DND-41 (cell line): ENCODE measurements around the gene DDX1.

Source experiments
- ATAC-seq: fragments of 200-7000 bp; cut with Tn5 transposase; 3 replicates; pipeline ENCODE4 v1.9.1; 2021; ENCODE audit warnings: low read depth; ENCODE audit not compliant: insufficient read depth
- DNase-seq: peaks from one replicate; pipeline ENCODE4 v3.0.0-alpha.2; 2020
- H2AFZ ChIP-seq: 2 replicates; pipeline ENCODE4 v1.6.0; 2012; ENCODE audit warnings: low read depth, low read length
- H3K27ac ChIP-seq: 2 replicates; pipeline ENCODE4 v1.5.1; 2012; ENCODE audit warnings: low read length, inconsistent platforms
- H3K27me3 ChIP-seq: fragments of 200-600 bp; sonication (generic); 2 replicates; pipeline ENCODE4 v1.6.0; 2012; ENCODE audit warnings: low read length, mild to moderate bottlenecking, inconsistent platforms; ENCODE audit not compliant: insufficient read depth, poor library complexity
- H3K36me3 ChIP-seq: 2 replicates; pipeline ENCODE4 v1.5.1; 2012; ENCODE audit warnings: low read length, inconsistent platforms; ENCODE audit not compliant: insufficient read depth
- H3K4me1 ChIP-seq: 2 replicates; pipeline ENCODE4 v1.5.1; 2012; ENCODE audit warnings: mild to moderate bottlenecking, low read length; ENCODE audit not compliant: insufficient read depth
- H3K4me2 ChIP-seq: 2 replicates; pipeline ENCODE4 v1.6.0; 2012; ENCODE audit warnings: mild to moderate bottlenecking, moderate library complexity, low read length, inconsistent platforms; ENCODE audit not compliant: insufficient read depth
- H3K4me3 ChIP-seq, 2 experiments: fragments of 200-600 bp in 1 of 2; shearing (Covaris generic) in 1 of 2; 2 replicates each; pipeline ENCODE4 v1.5.1; 2012 to 2016; ENCODE audit warnings: inconsistent platforms in 2 of 2, low read length in 2 of 2, mild to moderate bottlenecking in 2 of 2, low read depth in 1 of 2, moderate library complexity in 1 of 2
- H3K79me2 ChIP-seq: 2 replicates; pipeline ENCODE4 v1.6.0; 2012; ENCODE audit warnings: low read length, inconsistent platforms; ENCODE audit not compliant: insufficient read depth
- H3K9ac ChIP-seq: 2 replicates; pipeline ENCODE4 v1.6.0; 2012; ENCODE audit warnings: low read depth, mild to moderate bottlenecking, inconsistent platforms, low read length, moderate library complexity
- H3K9me3 ChIP-seq: 2 replicates; pipeline ENCODE4 v1.5.1; 2012; ENCODE audit warnings: low read length, moderate library complexity, mild to moderate bottlenecking, inconsistent platforms; ENCODE audit not compliant: insufficient read depth, severe bottlenecking
- H4K20me1 ChIP-seq: 2 replicates; pipeline ENCODE4 v1.6.0; 2012; ENCODE audit warnings: low read length; ENCODE audit not compliant: insufficient read depth
- CTCF ChIP-seq: IDR thresholded peaks from 2 replicates; pipeline ENCODE4 v1.5.1; 2012; ENCODE audit warnings: borderline replicate concordance, low read length, moderate library complexity, mild to moderate bottlenecking; ENCODE audit not compliant: poor library complexity, severe bottlenecking; ENCODE audit errors: extremely low read depth
- EZH2 ChIP-seq: IDR thresholded peaks from 3 replicates; pipeline ENCODE4 v1.6.1; 2012; ENCODE audit warnings: borderline replicate concordance, low read depth, mild to moderate bottlenecking, moderate library complexity, low read length, inconsistent platforms; ENCODE audit not compliant: severe bottlenecking

The DDX1 gene

GRCh38 chr2:15654727-15655073, 63.0 kb downstream of the DDX1 start:
- ATAC-seq (no peak), DNase-seq (no peak)
- TF ChIP-seq EZH2, result no peak
- TF ChIP-seq CTCF, result no peak
- Histone ChIP-seq H3K27ac (no peak overlapping the region), H2AFZ (no peak overlapping the region), H3K4me3 (no peak overlapping the region), H3K9me3 (no peaks in the 10 kb centered on the region), H3K4me2 (no peak overlapping the region), H4K20me1 (no peaks in the 10 kb centered on the region; the same call in 1 of the 2 replicates), H3K79me2 (no peaks in the 10 kb centered on the region), H3K4me1 (no peaks in the 10 kb centered on the region), H3K27me3 (no peaks in the 10 kb centered on the region), H3K36me3 (no peaks in the 10 kb centered on the region), H3K9ac (no peak overlapping the region)

- no peaks in the 10 kb centered on the region for H3K4me1 ChIP-seq
- H2AFZ ChIP-seq, result no peak overlapping the region
- DNase-seq (no peak), ATAC-seq (no peak)
- H3K4me3 ChIP-seq, result no peak overlapping the region
- no peaks in the 10 kb centered on the region for H3K27me3 ChIP-seq
- no peaks in the 10 kb centered on the region for H3K9me3 ChIP-seq
- no peaks in the 10 kb centered on the region for H3K79me2 ChIP-seq
- H3K4me2 ChIP-seq, result no peak overlapping the region
- no peaks in the 10 kb centered on the region; the same call in 1 of the 2 replicates for H4K20me1 ChIP-seq
- H3K9ac ChIP-seq, result no peak overlapping the region
- H3K36me3 ChIP-seq, result no peaks in the 10 kb centered on the region
- H3K27ac ChIP-seq, result no peak overlapping the region
- TF ChIP-seq EZH2, result no peak
- TF ChIP-seq CTCF, result no peak
These were observed 63.6 kb downstream of the DDX1 start for GRCh38 chr2:15655123-15655887.

GRCh38 chr2:15656090-15656489, 64.4 kb downstream of the DDX1 start:
- Histone ChIP-seq H4K20me1 (no peaks in the 10 kb centered on the region; the same call in 1 of the 2 replicates), H3K27me3 (no peaks in the 10 kb centered on the region), H3K4me3 (no peak overlapping the region), H3K9me3 (no peaks in the 10 kb centered on the region), H3K4me1 (no peaks in the 10 kb centered on the region), H2AFZ (no peak overlapping the region), H3K27ac (no peak overlapping the region), H3K36me3 (no peaks in the 10 kb centered on the region), H3K9ac (no peak overlapping the region), H3K79me2 (no peaks in the 10 kb centered on the region), H3K4me2 (no peak overlapping the region)
- TF ChIP-seq EZH2 (no peak), CTCF (no peak)
- DNase-seq (no peak), ATAC-seq (no peak)
